HepG2 (cell line): ENCODE results near the gene UQCRC2. TPM values are rescaled to one million over a fixed set of nuclear protein-coding genes. Genes with fewer than 3 reads are reported as not detected.
A peak's percentile ranks its signal among the peaks of the same experiment; 100 is the strongest.

Experiments used
- BHLHE40 ChIP-seq: IDR thresholded peaks from 2 replicates; pipeline ENCODE4 v1.6.1; 2011; ENCODE audit warnings: low read length, improper control_type of control experiment
- CREBL2 ChIP-seq: sonication (generic); formaldehyde crosslinking; IDR thresholded peaks from 2 replicates; pipeline ENCODE4 v1.8.1; 2023; ENCODE audit warnings: missing genetic modification reagents, mild to moderate bottlenecking, borderline replicate concordance
- FOXM1 ChIP-seq: sonication (generic); formaldehyde crosslinking; IDR thresholded peaks from 2 replicates; pipeline ENCODE4 v1.5.0; 2020; ENCODE audit warnings: missing genetic modification reagents
- FOXP4 ChIP-seq: sonication (generic); formaldehyde crosslinking; IDR thresholded peaks from 2 replicates; pipeline ENCODE4 v1.4.0; 2020; ENCODE audit warnings: missing genetic modification reagents
- IRF9 ChIP-seq: sonication (generic); formaldehyde crosslinking; IDR thresholded peaks from 2 replicates; pipeline ENCODE4 v1.8.0; 2022; ENCODE audit warnings: missing genetic modification reagents, mild to moderate bottlenecking, borderline replicate concordance
- MAX ChIP-seq: IDR thresholded peaks from 2 replicates; pipeline ENCODE4 v1.6.1; 2012; ENCODE audit warnings: inconsistent platforms
- NR3C1 ChIP-seq: sonication (generic); formaldehyde crosslinking; IDR thresholded peaks from 2 replicates; pipeline ENCODE4 v1.4.0; 2020; ENCODE audit warnings: missing genetic modification reagents
- POLR2A ChIP-seq, 2 experiments: IDR thresholded peaks; 2 replicates each; pipeline ENCODE4 v1.6.1; 2011; ENCODE audit warnings: low read depth in 2 of 2, low read length in 2 of 2, mild to moderate bottlenecking in 1 of 2, moderate library complexity in 1 of 2; ENCODE audit not compliant: insufficient read depth in 1 of 2
- SATB2 ChIP-seq: sonication (generic); formaldehyde crosslinking; IDR thresholded peaks from 2 replicates; pipeline ENCODE4 v1.5.0; 2020; ENCODE audit warnings: missing genetic modification reagents
- SPEN ChIP-seq: sonication (generic); formaldehyde crosslinking; IDR thresholded peaks from 2 replicates; pipeline ENCODE4 v1.5.1; 2020; ENCODE audit warnings: low read depth, mild to moderate bottlenecking, missing genetic modification reagents
- SRSF9 ChIP-seq: fragments of 200-400 bp; formaldehyde crosslinking; IDR thresholded peaks from 2 replicates; pipeline ENCODE4 v1.6.1; 2018; ENCODE audit warnings: borderline replicate concordance, mild to moderate bottlenecking, low read depth, low read length; ENCODE audit not compliant: insufficient read depth, poor library complexity, severe bottlenecking
- TFDP2 ChIP-seq: sonication (generic); formaldehyde crosslinking; IDR thresholded peaks from 2 replicates; pipeline ENCODE4 v1.4.0; 2020; ENCODE audit warnings: missing genetic modification reagents
- ZBTB26 ChIP-seq: IDR thresholded peaks from 2 replicates; pipeline ENCODE4 v1.6.1; 2016; ENCODE audit warnings: missing compliant biosample characterization, missing genetic modification reagents, borderline replicate concordance
- ZBTB7B ChIP-seq: sonication (generic); formaldehyde crosslinking; IDR thresholded peaks from 2 replicates; pipeline ENCODE4 v1.4.0; 2020; ENCODE audit warnings: missing genetic modification reagents
- ZNF253 ChIP-seq: sonication (generic); formaldehyde crosslinking; IDR thresholded peaks from 2 replicates; pipeline ENCODE4 v1.8.0; 2022; ENCODE audit warnings: mild to moderate bottlenecking, missing genetic modification reagents, borderline replicate concordance
- ZNF510 ChIP-seq: sonication (generic); formaldehyde crosslinking; IDR thresholded peaks from 2 replicates; pipeline ENCODE4 v1.4.0; 2020; ENCODE audit warnings: low read depth, mild to moderate bottlenecking, missing genetic modification reagents
- ZNF558 ChIP-seq: sonication (generic); formaldehyde crosslinking; IDR thresholded peaks from 2 replicates; pipeline ENCODE4 v1.9.0; 2022; ENCODE audit warnings: mild to moderate bottlenecking, missing genetic modification reagents, borderline replicate concordance
- ZNF660 ChIP-seq: sonication (generic); formaldehyde crosslinking; IDR thresholded peaks from 2 replicates; pipeline ENCODE4 v1.5.1; 2020; ENCODE audit warnings: mild to moderate bottlenecking, low read depth, missing genetic modification reagents, borderline replicate concordance
- ZNF790 ChIP-seq: sonication (generic); formaldehyde crosslinking; IDR thresholded peaks from 2 replicates; pipeline ENCODE4 v1.8.0; 2022; ENCODE audit warnings: missing genetic modification reagents, mild to moderate bottlenecking, borderline replicate concordance
- polyA plus RNA-seq, 8 experiments: library from polyadenylated mRNA; depleted of rRNA in 3 of 8; stranded (reverse) in 7 of 8; unstranded in 1 of 8; fragments of >200 nt; fragmentation: Illumina TruSeq in 4 of 8; extraction: Trizol in 4 of 8; gene quantifications; 2 replicates each; pipeline versions ENCODE4 v1.2.1 to v1.2.3, GENCODE V29; 2011 to 2016; ENCODE audit warnings: low read depth in 4 of 8, missing spikeins in 1 of 8, mixed read lengths in 1 of 8; ENCODE audit not compliant: insufficient read depth in 1 of 8
- total RNA-seq, 5 experiments: library from RNA; depleted of rRNA; stranded (reverse); fragments of >200 nt; fragmentation: Illumina TruSeq; extraction: Trizol; gene quantifications; 2 replicates each; pipeline ENCODE4 v1.2.3, GENCODE V29; 2016; ENCODE audit warnings: low read depth in 1 of 5

UQCRC2 gene
- total and polyA plus RNA-seq, 2 of the 13 experiments (the other 11 are each of a cell fraction or from before 2014, with no cell fraction given): 442 to 536 TPM

- TF ChIP-seq NR3C1 (no peak), ZNF790 (no peak), ZBTB26 (CRISPR knock-in tag) (0 out of 2 replicates have a peak, but pooled peaks have one; percentile 13), ZBTB7B (CRISPR knock-in tag) (0 out of 2 replicates have a peak, but pooled peaks have one; percentile 43), CREBL2 (no peak), SPEN (CRISPR knock-in tag) (no peak), ZNF510 (CRISPR knock-in tag) (no peak), FOXP4 (CRISPR knock-in tag) (no peak), MAX (0 out of 2 replicates have a peak, but pooled peaks have one; percentile 14), BHLHE40 (no peak), FOXM1 (CRISPR knock-in tag) (no peak), IRF9 (CRISPR knock-in tag) (peak; percentile 17; the same call in 1 of the 2 replicates), SATB2 (CRISPR knock-in tag) (no peak), ZNF558 (CRISPR knock-in tag) (no peak), TFDP2 (no peak), POLR2A (IDR thresholded peaks at IDR 0.05; ENCODE audit: insufficient read depth in 1 of 2, low read depth in 2 of 2, low read length in 2 of 2) (no peak), ZNF253 (CRISPR knock-in tag) (no peak), ZNF660 (CRISPR knock-in tag) (no peak), SRSF9 (no peak)
Measured at GRCh38 chr16:22008215-22009059, 55.3 kb downstream of the UQCRC2 start (continued).
